Gastroesophageal sphincter (tissue), 4 donors: ENCODE results near the gene DEDD2. TPM values are rescaled to one million over a fixed set of nuclear protein-coding genes. Genes with fewer than 3 reads are reported as not detected.

Experiments
- ATAC-seq: fragments of 150-250 bp; one replicate; pipeline ENCODE4 v1.9.1; 2016; ENCODE audit warnings: mild to moderate bottlenecking, moderate library complexity
- H3K27ac ChIP-seq, 4 donors: fragments of 200-600 bp; sonication (generic) in 3 of 4; 1 replicate in 3 of 4; 2 replicates in 1 of 4; pipeline ENCODE4 v1.5.1; 2016 to 2019
- H3K27me3 ChIP-seq: fragments of 200-600 bp; sonication (generic); one replicate; pipeline ENCODE4 v1.5.1; 2019
- H3K36me3 ChIP-seq, 2 donors: fragments of 200-600 bp; sonication (generic); one replicate each; pipeline ENCODE4 v1.5.1; 2019; ENCODE audit warnings: control low read depth in 1 of 2
- H3K4me1 ChIP-seq, 3 donors: fragments of 200-600 bp; sonication (generic); 1 replicate in 2 of 3; 2 replicates in 1 of 3; pipeline ENCODE4 v1.5.1; 2016 to 2019; ENCODE audit warnings: control low read depth in 2 of 3
- H3K4me3 ChIP-seq, 2 donors: fragments of 200-600 bp; sonication (generic); one replicate each; pipeline ENCODE4 v1.5.1; 2019; ENCODE audit warnings: mild to moderate bottlenecking in 1 of 2, moderate library complexity in 1 of 2
- H3K9me3 ChIP-seq, 3 donors: fragments of 200-600 bp; sonication (generic); one replicate each; pipeline ENCODE4 v1.5.1; 2017 to 2019; ENCODE audit warnings: control low read depth in 2 of 3
- EP300 ChIP-seq: sonication (generic); formaldehyde crosslinking; IDR thresholded peaks from one replicate; pipeline ENCODE4 v1.6.1; 2017; ENCODE audit warnings: antibody characterized with exemption, mild to moderate bottlenecking
- POLR2A ChIP-seq, 2 donors: fragments of 450-650 bp; IDR thresholded peaks; one replicate each; pipeline ENCODE4 v1.6.1; 2017; ENCODE audit warnings: antibody characterized with exemption in 2 of 2, mild to moderate bottlenecking in 2 of 2, moderate library complexity in 1 of 2
- POLR2AphosphoS5 ChIP-seq: sonication (generic); formaldehyde crosslinking; IDR thresholded peaks from one replicate; pipeline ENCODE4 v1.6.1; 2017; ENCODE audit warnings: antibody characterized with exemption
- WGBS, 2 donors: methylation state at CpG; one replicate each; pipeline ENCODE4 v1.1.5; 2018; ENCODE audit warnings: low coverage in 1 of 2; 5-methylcytosine and 5-hydroxymethylcytosine counted together
- total RNA-seq, 4 donors: library from RNA; depleted of rRNA; stranded (reverse); fragments of >200 nt; gene quantifications; one replicate each; pipeline ENCODE4 v1.1.0, GENCODE V29; 2016
- TF ChIP-seq, protein P1 (sequence below), 4 experiments: fragments of 200-600 bp in 2 of 4; fragments of 450-650 bp in 2 of 4; sonication (generic) in 1 of 4; IDR thresholded peaks; one replicate each; pipeline ENCODE4 v1.5.1; 2017 to 2019; ENCODE audit warnings: antibody characterized with exemption in 4 of 4, mild to moderate bottlenecking in 2 of 4, moderate library complexity in 2 of 4

The DEDD2 gene
- total RNA-seq, 4 donors from 2014 or later = 31.1 to 39.3 (median 33.4) TPM

DNA sequence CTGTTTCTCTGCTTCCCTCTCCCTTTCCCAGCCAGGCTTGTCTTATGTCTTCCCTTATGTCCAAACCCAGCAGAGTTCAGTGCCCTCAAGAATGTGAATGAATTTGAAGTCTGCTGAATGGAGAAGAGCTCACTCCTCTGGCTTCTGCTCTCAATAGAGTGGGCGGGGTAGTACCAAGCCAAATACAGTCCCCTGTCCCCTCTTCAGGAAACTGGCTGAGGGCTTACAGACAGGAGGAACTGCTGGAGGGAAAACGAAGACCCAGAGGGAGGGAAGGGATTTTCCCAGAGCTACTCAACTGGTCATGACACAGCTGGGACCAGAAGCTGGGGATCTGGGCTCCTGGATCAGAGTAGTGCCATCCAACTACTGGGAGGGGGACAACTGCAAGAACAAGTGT, 52.3 kb downstream of the DEDD2 start:
- Histone ChIP-seq H3K9me3 (no peaks in the 10 kb centered on the region), H3K4me1 (no peaks in the 10 kb centered on the region), H3K27me3 (peaks cover 40% of the 10 kb centered on the region), H3K36me3 (no peaks in the 10 kb centered on the region), H3K4me3 (no peak overlapping the region), H3K27ac (no peak overlapping the region)
- WGBS, 2 donors = no CpG with 5 or more reads among the region's 2 CpGs
- TF ChIP-seq, protein P1, sequence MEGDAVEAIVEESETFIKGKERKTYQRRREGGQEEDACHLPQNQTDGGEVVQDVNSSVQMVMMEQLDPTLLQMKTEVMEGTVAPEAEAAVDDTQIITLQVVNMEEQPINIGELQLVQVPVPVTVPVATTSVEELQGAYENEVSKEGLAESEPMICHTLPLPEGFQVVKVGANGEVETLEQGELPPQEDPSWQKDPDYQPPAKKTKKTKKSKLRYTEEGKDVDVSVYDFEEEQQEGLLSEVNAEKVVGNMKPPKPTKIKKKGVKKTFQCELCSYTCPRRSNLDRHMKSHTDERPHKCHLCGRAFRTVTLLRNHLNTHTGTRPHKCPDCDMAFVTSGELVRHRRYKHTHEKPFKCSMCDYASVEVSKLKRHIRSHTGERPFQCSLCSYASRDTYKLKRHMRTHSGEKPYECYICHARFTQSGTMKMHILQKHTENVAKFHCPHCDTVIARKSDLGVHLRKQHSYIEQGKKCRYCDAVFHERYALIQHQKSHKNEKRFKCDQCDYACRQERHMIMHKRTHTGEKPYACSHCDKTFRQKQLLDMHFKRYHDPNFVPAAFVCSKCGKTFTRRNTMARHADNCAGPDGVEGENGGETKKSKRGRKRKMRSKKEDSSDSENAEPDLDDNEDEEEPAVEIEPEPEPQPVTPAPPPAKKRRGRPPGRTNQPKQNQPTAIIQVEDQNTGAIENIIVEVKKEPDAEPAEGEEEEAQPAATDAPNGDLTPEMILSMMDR (IDR thresholded peaks at IDR 0.05) = no peak
- TF ChIP-seq EP300 (no peak), POLR2A (IDR thresholded peaks at IDR 0.05) (no peak), POLR2AphosphoS5 (no peak)
- ATAC-seq = no peak

DNA sequence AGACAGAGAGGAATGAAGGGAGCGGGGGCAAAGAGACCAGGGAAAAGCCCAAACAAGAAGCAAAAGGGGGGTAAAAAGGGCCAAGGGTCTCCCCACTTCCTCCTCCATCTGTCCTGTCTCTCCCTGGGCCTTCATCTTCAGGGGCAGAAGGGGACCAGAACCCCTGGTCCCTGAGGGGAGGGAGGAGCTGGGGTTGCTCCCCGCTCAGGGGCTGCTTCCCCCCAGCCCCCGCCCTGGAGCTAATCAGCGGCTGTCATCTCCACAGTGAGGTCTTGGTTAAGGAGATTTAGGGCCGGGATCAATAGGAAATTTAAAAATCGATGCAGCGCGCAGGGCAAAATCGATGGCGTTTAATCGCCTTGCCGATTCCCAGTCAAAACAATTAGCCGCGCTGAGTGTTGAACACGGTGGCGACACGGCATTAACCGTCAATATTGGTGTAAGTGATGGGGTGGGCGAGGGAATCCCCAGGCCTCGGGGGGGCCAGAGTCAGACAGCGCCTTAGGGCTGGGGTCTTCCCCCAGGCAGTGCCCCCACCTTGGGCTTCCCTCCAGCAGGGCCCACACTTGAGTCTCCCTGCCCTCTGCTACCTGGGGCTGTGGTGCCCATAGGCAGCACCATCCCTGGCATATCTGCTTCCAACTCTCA, 55.7 kb downstream of the DEDD2 start:
- 17 to 92% methylated on average over 1 to 15 of the region's 21 CpGs for WGBS, 2 donors
- TF ChIP-seq POLR2A (IDR thresholded peaks at IDR 0.05) = no peak
- no peak for TF ChIP-seq EP300
- TF ChIP-seq, protein P1 (IDR thresholded peaks at IDR 0.05) = no peak
- no peak for TF ChIP-seq POLR2AphosphoS5
- no peak for ATAC-seq

DNA sequence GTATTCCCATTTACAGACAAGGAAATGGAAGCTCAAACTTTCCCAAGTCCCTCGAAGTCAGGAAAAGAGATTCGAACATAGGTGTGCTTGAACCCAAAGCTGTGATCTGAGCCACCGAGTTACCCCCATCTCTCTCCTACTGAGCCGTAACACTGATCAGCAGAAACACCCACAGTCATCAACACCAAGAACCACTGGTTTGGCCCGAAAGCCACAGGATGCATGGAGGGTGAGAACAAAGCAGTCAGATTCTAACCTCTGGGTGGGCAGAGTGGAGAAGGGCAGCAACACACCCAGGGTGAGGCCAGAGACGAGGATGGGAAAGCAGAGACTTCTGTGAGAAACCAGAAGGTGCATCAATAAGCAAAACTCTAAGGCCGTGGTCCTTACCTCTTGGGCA, 57.5 kb downstream of the DEDD2 start:
- H3K4me1 ChIP-seq = no peaks in the 10 kb centered on the region
- no peak overlapping the region for H3K4me3 ChIP-seq
- TF ChIP-seq POLR2AphosphoS5 (no peak), EP300 (no peak), POLR2A (IDR thresholded peaks at IDR 0.05) (no peak)
- TF ChIP-seq, protein P1 (IDR thresholded peaks at IDR 0.05) = no peak
- no peak for ATAC-seq
- 60 to 64% methylated on average over 1 to 5 of the region's 7 CpGs for WGBS, 2 donors
- no peaks in the 10 kb centered on the region for H3K36me3 ChIP-seq
- no peaks in the 10 kb centered on the region for H3K9me3 ChIP-seq
- no peak overlapping the region for H3K27ac ChIP-seq
- peaks cover 49% of the 10 kb centered on the region for H3K27me3 ChIP-seq

More for the DNA sequence above, 55.7 kb downstream of the DEDD2 start:
- H3K4me1 ChIP-seq = no peaks in the 10 kb centered on the region
- no peak overlapping the region for H3K27ac ChIP-seq
- no peak overlapping the region for H3K4me3 ChIP-seq
- no peaks in the 10 kb centered on the region for H3K9me3 ChIP-seq
- peaks cover 40% of the 10 kb centered on the region for H3K27me3 ChIP-seq
- H3K36me3 ChIP-seq = no peaks in the 10 kb centered on the region

DNA sequence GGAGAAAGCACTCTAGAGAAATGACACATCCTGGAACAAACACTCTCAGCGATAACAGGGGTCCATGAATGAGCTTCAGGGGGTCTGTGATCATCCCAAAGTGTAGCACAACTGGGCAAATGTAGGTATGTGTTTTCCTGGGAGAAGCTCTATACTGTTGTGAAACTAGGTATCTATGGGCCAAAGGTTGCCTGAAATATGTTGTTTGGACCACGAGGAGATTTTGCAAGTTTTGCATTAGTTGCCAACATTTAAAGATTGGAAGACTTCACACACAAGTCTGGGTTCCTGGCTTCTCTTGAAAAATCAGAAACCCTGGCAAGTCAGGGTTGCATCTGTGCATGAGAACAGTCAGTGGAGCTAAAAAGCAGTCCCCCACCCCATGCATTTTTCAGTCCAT, 58.6 kb downstream of the DEDD2 start:
- Histone ChIP-seq H3K27ac (no peak overlapping the region), H3K4me1 (no peaks in the 10 kb centered on the region), H3K36me3 (no peaks in the 10 kb centered on the region), H3K9me3 (no peaks in the 10 kb centered on the region), H3K4me3 (no peak overlapping the region), H3K27me3 (peaks cover 59% of the 10 kb centered on the region)
- TF ChIP-seq POLR2AphosphoS5 (no peak), EP300 (no peak), POLR2A (IDR thresholded peaks at IDR 0.05) (no peak)
- TF ChIP-seq, protein P1 (IDR thresholded peaks at IDR 0.05) = no peak
- 0 to 52% methylated on average over 1 to 2 of the region's 2 CpGs for WGBS, 2 donors
- peak; percentile 32 for ATAC-seq

DNA sequence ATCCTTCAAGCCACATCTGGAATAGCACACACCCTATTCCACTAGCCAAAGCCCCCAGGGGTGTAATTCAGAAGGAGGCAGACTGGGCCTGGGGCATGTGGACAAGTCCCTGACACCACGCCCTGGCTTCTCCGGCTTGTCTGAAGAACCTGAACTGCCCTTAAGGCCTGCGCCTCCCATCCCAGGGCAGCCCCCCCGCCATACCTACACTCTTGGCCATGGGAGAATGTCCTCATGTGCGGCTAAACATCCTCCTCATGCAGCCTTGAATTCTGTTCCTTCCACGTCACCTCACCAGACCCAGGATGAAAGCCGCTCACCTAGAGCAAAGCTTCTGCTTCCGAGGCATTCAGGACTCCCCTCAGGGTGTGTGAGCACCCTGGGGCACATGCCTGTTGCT, 60.9 kb downstream of the DEDD2 start:
- Histone ChIP-seq H3K4me3 (no peak overlapping the region), H3K27me3 (peaks cover 64% of the 10 kb centered on the region), H3K36me3 (no peaks in the 10 kb centered on the region), H3K9me3 (no peaks in the 10 kb centered on the region), H3K4me1 (no peaks in the 10 kb centered on the region), H3K27ac (no peak overlapping the region)
- ATAC-seq = no peak
- 93% methylated on average over 7 of the region's 8 CpGs; no CpG with 5 or more reads in 1 of the 2 donors for WGBS, 2 donors
- TF ChIP-seq POLR2A (IDR thresholded peaks at IDR 0.05) (no peak), POLR2AphosphoS5 (no peak), EP300 (no peak)
- TF ChIP-seq, protein P1 (IDR thresholded peaks at IDR 0.05) = no peak
